Body of pancreas (tissue), 4 donors: ENCODE data around the gene CAPN6.

Experiments used
- POLR2A ChIP-seq, 3 donors: fragments of 450-650 bp; IDR thresholded peaks; one replicate each; pipeline ENCODE4 v1.6.1; 2016; ENCODE audit warnings: antibody characterized with exemption in 3 of 3, mild to moderate bottlenecking in 2 of 3
- TF ChIP-seq, protein P1 (sequence below), 7 experiments: fragments of 450-650 bp in 4 of 7; fragments of 200-600 bp in 3 of 7; sonication (generic) in 3 of 7; IDR thresholded peaks; one replicate each; pipeline ENCODE4 v1.5.1; 2016 to 2019; ENCODE audit warnings: antibody characterized with exemption in 7 of 7

GRCh38 chrX:111254896-111255693, 15.2 kb downstream of the CAPN6 start:
- TF ChIP-seq, protein P1, sequence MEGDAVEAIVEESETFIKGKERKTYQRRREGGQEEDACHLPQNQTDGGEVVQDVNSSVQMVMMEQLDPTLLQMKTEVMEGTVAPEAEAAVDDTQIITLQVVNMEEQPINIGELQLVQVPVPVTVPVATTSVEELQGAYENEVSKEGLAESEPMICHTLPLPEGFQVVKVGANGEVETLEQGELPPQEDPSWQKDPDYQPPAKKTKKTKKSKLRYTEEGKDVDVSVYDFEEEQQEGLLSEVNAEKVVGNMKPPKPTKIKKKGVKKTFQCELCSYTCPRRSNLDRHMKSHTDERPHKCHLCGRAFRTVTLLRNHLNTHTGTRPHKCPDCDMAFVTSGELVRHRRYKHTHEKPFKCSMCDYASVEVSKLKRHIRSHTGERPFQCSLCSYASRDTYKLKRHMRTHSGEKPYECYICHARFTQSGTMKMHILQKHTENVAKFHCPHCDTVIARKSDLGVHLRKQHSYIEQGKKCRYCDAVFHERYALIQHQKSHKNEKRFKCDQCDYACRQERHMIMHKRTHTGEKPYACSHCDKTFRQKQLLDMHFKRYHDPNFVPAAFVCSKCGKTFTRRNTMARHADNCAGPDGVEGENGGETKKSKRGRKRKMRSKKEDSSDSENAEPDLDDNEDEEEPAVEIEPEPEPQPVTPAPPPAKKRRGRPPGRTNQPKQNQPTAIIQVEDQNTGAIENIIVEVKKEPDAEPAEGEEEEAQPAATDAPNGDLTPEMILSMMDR (IDR thresholded peaks at IDR 0.05) = no peak
- TF ChIP-seq POLR2A (IDR thresholded peaks at IDR 0.05) = no peak
